A549 (cell line): ENCODE measurements around the gene SHFL. TPM values are rescaled to one million over a fixed set of nuclear protein-coding genes. Genes with fewer than 3 reads are reported as not detected.

Experiments
- ATAC-seq, 2 experiments: fragments of 200-7000 bp in 1 of 2; fragments of >200 bp in 1 of 2; cut with Nextera tagmentation in 1 of 2; cut with Tn5 transposase in 1 of 2; 3 replicates each; pipeline versions ENCODE4 v1.8.0 to v1.9.1; 2018 to 2020; ENCODE audit warnings: mild to moderate bottlenecking in 1 of 2, moderate library complexity in 1 of 2
- CTCF ChIA-PET: fragments of 300-600 bp; sonication (Branson Sonifier 250); formaldehyde crosslinking; extraction: SDS; loops from one replicate; lab custom pipeline; 2021; ENCODE audit warnings: antibody characterized with exemption, inconsistent platforms; lab: Yijun Ruan, JAX
- POLR2A ChIA-PET: fragments of 350-600 bp; formaldehyde crosslinking; extraction: SDS; loops from one replicate; lab custom pipeline; 2021; ENCODE audit warnings: antibody characterized with exemption, inconsistent platforms; lab: Yijun Ruan, JAX
- DNase-seq, 2 experiments: peaks; one replicate each; pipeline versions ENCODE4 v3.0.0 to v3.0.0-alpha.2; 2011 to 2016; ENCODE audit warnings: low read depth in 1 of 2, low spot score in 1 of 2
- FAIRE-seq: peaks from 2 replicates; lab custom pipeline; 2011; peaks lifted over from hg19 to GRCh38; lab: Jason Lieb, UNC
- H3K27ac ChIP-seq, 2 experiments: fragments of >200 bp; sonication (Bioruptor Twin); formaldehyde crosslinking; 3 replicates each; pipeline ENCODE4 v1.5.1; 2016 to 2017
- H3K4me1 ChIP-seq: fragments of >200 bp; sonication (Bioruptor Twin); formaldehyde crosslinking; 3 replicates; pipeline ENCODE4 v1.6.1; 2016
- H3K4me2 ChIP-seq: fragments of >200 bp; sonication (Bioruptor Twin); formaldehyde crosslinking; 3 replicates; pipeline ENCODE4 v1.6.1; 2016
- H3K4me3 ChIP-seq: fragments of >200 bp; sonication (Bioruptor Twin); formaldehyde crosslinking; 3 replicates; pipeline ENCODE4 v1.5.1; 2016
- H3K9me3 ChIP-seq: fragments of >200 bp; sonication (Bioruptor Twin); formaldehyde crosslinking; 3 replicates; pipeline ENCODE4 v1.6.1; 2016
- BHLHE40 ChIP-seq: IDR thresholded peaks from 2 replicates; pipeline ENCODE4 v1.6.1; 2012; ENCODE audit warnings: low read depth, low read length, inconsistent platforms
- CBX8 ChIP-seq: fragments of 200-600 bp; sonication (generic); IDR thresholded peaks from 2 replicates; pipeline ENCODE4 v1.6.1; 2016
- CHD4 ChIP-seq: fragments of 200-600 bp; sonication (generic); IDR thresholded peaks from 2 replicates; pipeline ENCODE4 v1.6.1; 2016; ENCODE audit warnings: antibody characterized with exemption, mild to moderate bottlenecking, borderline replicate concordance
- CTCF ChIP-seq: fragments of >200 bp; sonication (Bioruptor Twin); formaldehyde crosslinking; IDR thresholded peaks from 3 replicates; pipeline ENCODE4 v1.5.1; 2016
- E2F6 ChIP-seq: IDR thresholded peaks from 2 replicates; pipeline ENCODE4 v1.6.1; 2012; ENCODE audit warnings: low read depth, borderline replicate concordance
- EHF ChIP-seq: fragments of 250-450 bp; sonication (Bioruptor Pico); IDR thresholded peaks from 2 replicates; pipeline ENCODE4 v1.5.0; 2020; ENCODE audit warnings: mild to moderate bottlenecking
- EHMT2 ChIP-seq: fragments of 200-600 bp; sonication (generic); IDR thresholded peaks from 2 replicates; pipeline ENCODE4 v1.6.1; 2016; ENCODE audit warnings: antibody characterized with exemption, low read depth, mild to moderate bottlenecking, moderate library complexity
- ELK1 ChIP-seq: fragments of 150-350 bp; IDR thresholded peaks from 2 replicates; pipeline ENCODE4 v1.6.1; 2014; ENCODE audit warnings: low read depth, mild to moderate bottlenecking, low read length
- HOXB5 ChIP-seq: fragments of 250-450 bp; sonication (Bioruptor Pico); IDR thresholded peaks from 2 replicates; pipeline ENCODE4 v1.5.0; 2020; ENCODE audit warnings: mild to moderate bottlenecking, moderate library complexity
- JUN ChIP-seq, 2 experiments: fragments of >200 bp; sonication (Bioruptor Twin); formaldehyde crosslinking; IDR thresholded peaks; 2 replicates in 1 of 2; 3 replicates in 1 of 2; pipeline ENCODE4 v1.6.1; 2016 to 2017
- KDM1A ChIP-seq: fragments of 200-600 bp; sonication (generic); IDR thresholded peaks from 2 replicates; pipeline ENCODE4 v1.6.1; 2016; ENCODE audit warnings: low read depth, mild to moderate bottlenecking
- KDM5A ChIP-seq: fragments of 200-600 bp; sonication (generic); IDR thresholded peaks from 2 replicates; pipeline ENCODE4 v1.6.1; 2016; ENCODE audit warnings: antibody characterized with exemption, mild to moderate bottlenecking
- MAFK ChIP-seq: fragments of 450-650 bp; IDR thresholded peaks from 2 replicates; pipeline ENCODE4 v1.6.1; 2014; ENCODE audit not compliant: partially characterized antibody
- MAX ChIP-seq: IDR thresholded peaks from 2 replicates; pipeline ENCODE4 v1.6.1; 2012
- NPAS2 ChIP-seq: fragments of 250-450 bp; sonication (Bioruptor Pico); IDR thresholded peaks from 2 replicates; pipeline ENCODE4 v1.8.0; 2022; ENCODE audit warnings: mild to moderate bottlenecking, moderate library complexity, borderline replicate concordance
- POLR2AphosphoS2 ChIP-seq: conservative IDR thresholded peaks from 2 replicates; pipeline ENCODE4 v1.6.1; 2012; ENCODE audit warnings: low read length, improper control_type of control experiment, inconsistent platforms
- RFX5 ChIP-seq: fragments of 450-650 bp; IDR thresholded peaks from 2 replicates; pipeline ENCODE4 v1.7.1; 2014; ENCODE audit warnings: antibody characterized with exemption, mild to moderate bottlenecking, moderate library complexity
- SMC3 ChIP-seq: fragments of >200 bp; sonication (Bioruptor Twin); formaldehyde crosslinking; IDR thresholded peaks from 3 replicates; pipeline ENCODE4 v1.6.1; 2018; ENCODE audit warnings: inconsistent platforms
- TFCP2L1 ChIP-seq: fragments of 250-450 bp; sonication (Bioruptor Pico); IDR thresholded peaks from 2 replicates; pipeline ENCODE4 v1.5.0; 2021; ENCODE audit warnings: mild to moderate bottlenecking
- ZC3H11A ChIP-seq: fragments of 450-650 bp; IDR thresholded peaks from 2 replicates; pipeline ENCODE4 v1.6.1; 2014; ENCODE audit warnings: antibody characterized with exemption, mild to moderate bottlenecking
- WGBS: methylation state at CpG from one replicate; pipeline ENCODE4 v1.1.6; 2017; ENCODE audit errors: missing lambda C conversion rate; 5-methylcytosine and 5-hydroxymethylcytosine counted together
- polyA plus RNA-seq, 4 experiments: library from polyadenylated mRNA; depleted of rRNA in 3 of 4; stranded (reverse); fragments of >200 nt; fragmentation: RNase III in 1 of 4; extraction: RNeasy Plus Mini Kit Qiagen cat#74134 plus additional on column Dnase treatment in 1 of 4; gene quantifications; 2 replicates in 3 of 4; 3 replicates in 1 of 4; pipeline ENCODE4 v1.2.3, GENCODE V29; 2011 to 2017

The SHFL gene
- polyA plus RNA-seq, 2 of the 4 experiments (the other 2 are of a cell fraction), result 10.1 to 12.5 TPM

GRCh38 chr19:10091370-10091687, 5.2 kb downstream of the SHFL start:
- POLR2A ChIA-PET, result no interaction called here
- ATAC-seq (no peak), DNase-seq (no peak), FAIRE-seq (no peak)
- TF ChIP-seq POLR2AphosphoS2 (no peak), BHLHE40 (no peak)
- Histone ChIP-seq H3K4me2 (no peak overlapping the region), H3K4me3 (no peak overlapping the region), H3K27ac (no peak overlapping the region), H3K9me3 (no peaks in the 10 kb centered on the region), H3K4me1 (peaks cover 4% of the 10 kb centered on the region; the same call in 1 of the 3 replicates)
- CTCF ChIA-PET, result no interaction called here
- 98% methylated on average over 9 of the region's 17 CpGs for WGBS

GRCh38 chr19:10091895-10092641, 6.0 kb downstream of the SHFL start:
- Histone ChIP-seq H3K9me3 (no peaks in the 10 kb centered on the region), H3K4me1 (peaks cover 4% of the 10 kb centered on the region; the same call in 1 of the 3 replicates), H3K4me2 (no peak overlapping the region), H3K4me3 (no peak overlapping the region)
- FAIRE-seq (no peak), DNase-seq (no peak)
- TF ChIP-seq HOXB5 (no peak), EHMT2 (no peak), MAFK (no peak), SMC3 (no peak), ZC3H11A (no peak), EHF (CRISPR knock-in tag) (no peak), KDM5A (no peak), RFX5 (no peak), ELK1 (no peak), CBX8 (no peak), TFCP2L1 (CRISPR knock-in tag) (no peak)
- TF ChIP-seq, all 56 proteins: peak for 0
- ChIA-PET CTCF (no interaction called here), POLR2A (no interaction called here)
- 97% methylated on average over 10 of the region's 13 CpGs for WGBS
- ATAC-seq, result no peak
- H3K27ac ChIP-seq, result no peak overlapping the region

GRCh38 chr19:10092648-10093294, 6.7 kb downstream of the SHFL start:
- no peak overlapping the region for H3K4me2 ChIP-seq
- FAIRE-seq, result no peak
- H3K4me3 ChIP-seq, result no peak overlapping the region
- CTCF ChIA-PET, result interaction anchor here (0.9 kb wide), 1 partner anchor 167 kb away, joined by 4 read pairs; no protein-coding TSS in a partner anchor
- peaks cover 4% of the 10 kb centered on the region; the same call in 1 of the 3 replicates for H3K4me1 ChIP-seq
- no peak for ATAC-seq
- 89% methylated on average over 8 of the region's 9 CpGs for whole genome bisulfite sequencing
- POLR2A ChIA-PET, result no interaction called here
- no peak overlapping the region for H3K27ac ChIP-seq
- H3K9me3 ChIP-seq, result no peaks in the 10 kb centered on the region
- TF ChIP-seq NPAS2 (CRISPR knock-in tag) (no peak), MAX (no peak), KDM1A (peak; percentile 27; the same call in 1 of the 2 replicates)
- no peak for DNase-seq

GRCh38 chr19:10093295-10094186, 7.4 kb downstream of the SHFL start:
- H3K4me2 ChIP-seq, result no peak overlapping the region
- no peaks in the 10 kb centered on the region for H3K9me3 ChIP-seq
- no peak overlapping the region for H3K27ac ChIP-seq
- FAIRE-seq, result no peak
- ChIA-PET POLR2A (no interaction called here), CTCF (interaction anchor here (0.9 kb wide), 1 partner anchor 166 kb away, joined by 4 read pairs; no protein-coding TSS in a partner anchor)
- 84% methylated on average over 14 of the region's 22 CpGs for WGBS
- no peak overlapping the region for H3K4me3 ChIP-seq
- ATAC-seq, result no peak
- H3K4me1 ChIP-seq, result peaks cover 4% of the 10 kb centered on the region; the same call in 1 of the 3 replicates
- no peak for DNase-seq
- no peak for TF ChIP-seq JUN (IDR thresholded peaks at IDR 0.05)
- no peak for TF ChIP-seq CHD4
- no peak for TF ChIP-seq CTCF
- no peak for TF ChIP-seq E2F6
